Chondrocyte (in vitro differentiated cells): ENCODE results near the gene PTPMT1. TPM values are rescaled to one million over a fixed set of nuclear protein-coding genes. Genes with fewer than 3 reads are reported as not detected.

Experiments
- DNase-seq: peaks from one replicate; pipeline ENCODE4 v3.0.0; 2021; ENCODE audit warnings: mixed read lengths, low spot score
- H3K27ac Mint-ChIP-seq: one replicate; pipeline ENCODE4 v1.8.0; 2021; ENCODE audit warnings: mild to moderate bottlenecking, moderate library complexity, mixed read lengths; ENCODE audit not compliant: unreplicated experiment
- H3K27me3 Mint-ChIP-seq: 2 replicates; pipeline ENCODE4 v1.8.0; 2021; ENCODE audit warnings: low read depth, mixed read lengths
- H3K36me3 Mint-ChIP-seq: 2 replicates; pipeline ENCODE4 v1.8.0; 2021; ENCODE audit warnings: low read depth, mixed read lengths
- H3K4me1 Mint-ChIP-seq: 2 replicates; pipeline ENCODE4 v1.8.0; 2021; ENCODE audit warnings: low read depth, mild to moderate bottlenecking, mixed read lengths
- H3K4me3 Mint-ChIP-seq: one replicate; pipeline ENCODE4 v1.8.0; 2021; ENCODE audit warnings: mild to moderate bottlenecking, moderate library complexity, mixed read lengths; ENCODE audit not compliant: unreplicated experiment
- H3K9me3 Mint-ChIP-seq: 2 replicates; pipeline ENCODE4 v1.8.0; 2021; ENCODE audit warnings: low read depth, mixed read lengths
- total RNA-seq: library from RNA; stranded (reverse); gene quantifications from 3 replicates; pipeline ENCODE4 v1.2.1, GENCODE V29; 2021
- TF ChIP-seq, protein P1 (sequence below): fragments of 200-600 bp; sonication (generic); IDR thresholded peaks from 2 replicates; pipeline ENCODE4 v1.5.0; 2021; ENCODE audit warnings: antibody characterized with exemption, mild to moderate bottlenecking, moderate library complexity

PTPMT1 gene
- total RNA-seq, 1 donor from 2014 or later, result 43.5 TPM

DNA sequence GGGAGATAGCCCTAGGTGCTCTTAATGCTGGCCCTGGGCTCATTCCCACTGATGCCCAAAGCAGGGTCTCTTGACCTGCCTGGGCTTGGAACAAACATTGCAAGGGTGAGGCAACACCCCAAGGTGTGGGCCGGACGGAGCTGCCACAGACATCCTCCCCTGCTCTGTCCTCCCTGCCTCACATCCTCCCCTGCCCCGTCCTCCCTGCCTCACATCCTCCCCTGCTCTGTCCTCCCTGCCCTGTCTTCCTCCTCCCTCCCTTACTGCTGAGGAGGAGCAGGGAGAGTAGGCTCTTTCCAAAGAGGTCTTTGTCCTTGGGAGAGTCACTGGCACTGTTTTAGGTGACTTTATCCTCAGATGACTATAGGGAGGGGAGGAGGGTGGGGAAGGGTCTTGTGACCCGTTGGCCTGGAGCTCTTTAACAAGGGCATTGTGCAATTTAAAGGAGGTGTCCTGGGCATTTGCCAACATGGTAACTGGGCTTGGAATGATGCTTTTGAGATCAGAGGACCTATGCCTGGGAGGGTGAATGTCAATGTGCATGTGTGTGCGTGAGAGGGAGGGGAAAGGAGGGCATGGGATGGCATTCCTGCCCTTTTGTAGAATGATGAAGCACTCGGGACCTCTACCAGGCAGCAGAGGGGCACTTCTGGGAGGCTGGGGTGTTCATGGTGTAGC, 21.8 kb downstream of the PTPMT1 start:
- DNase-seq, result peak; percentile 83

DNA sequence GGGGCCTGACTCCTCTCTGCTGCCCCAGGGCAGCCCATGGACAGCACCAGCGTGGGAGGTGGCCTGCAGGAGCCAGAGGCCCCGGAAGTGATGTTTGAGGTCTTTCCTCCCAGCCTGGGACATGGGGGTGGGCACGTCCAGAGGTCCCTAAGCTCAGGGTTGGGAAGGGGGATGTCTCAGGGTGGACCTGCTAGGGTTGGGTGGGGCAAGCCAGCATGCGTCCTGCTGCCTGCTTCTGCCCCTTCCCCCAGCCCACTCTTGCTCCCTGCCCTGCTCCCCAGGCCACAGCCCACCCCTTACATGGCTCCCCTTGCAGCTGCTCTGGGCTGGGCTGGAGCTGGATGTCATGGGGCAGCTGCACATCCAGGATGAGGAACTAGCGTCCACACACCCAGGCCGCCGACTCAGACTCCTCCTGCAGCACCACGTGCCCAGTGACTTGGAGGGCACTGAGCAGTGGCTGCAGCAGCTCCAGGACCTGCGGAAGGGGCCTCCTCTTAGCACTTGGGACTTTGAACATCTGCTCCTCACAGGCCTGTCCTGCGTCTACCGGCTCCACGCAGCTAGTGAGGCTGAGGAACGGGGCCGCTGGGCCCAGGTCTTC, 22.4 kb downstream of the PTPMT1 start:
- Mint-ChIP-seq H3K4me1 (no peaks in the 10 kb centered on the region), H3K4me3 (no peak overlapping the region)
- TF ChIP-seq, protein P1, sequence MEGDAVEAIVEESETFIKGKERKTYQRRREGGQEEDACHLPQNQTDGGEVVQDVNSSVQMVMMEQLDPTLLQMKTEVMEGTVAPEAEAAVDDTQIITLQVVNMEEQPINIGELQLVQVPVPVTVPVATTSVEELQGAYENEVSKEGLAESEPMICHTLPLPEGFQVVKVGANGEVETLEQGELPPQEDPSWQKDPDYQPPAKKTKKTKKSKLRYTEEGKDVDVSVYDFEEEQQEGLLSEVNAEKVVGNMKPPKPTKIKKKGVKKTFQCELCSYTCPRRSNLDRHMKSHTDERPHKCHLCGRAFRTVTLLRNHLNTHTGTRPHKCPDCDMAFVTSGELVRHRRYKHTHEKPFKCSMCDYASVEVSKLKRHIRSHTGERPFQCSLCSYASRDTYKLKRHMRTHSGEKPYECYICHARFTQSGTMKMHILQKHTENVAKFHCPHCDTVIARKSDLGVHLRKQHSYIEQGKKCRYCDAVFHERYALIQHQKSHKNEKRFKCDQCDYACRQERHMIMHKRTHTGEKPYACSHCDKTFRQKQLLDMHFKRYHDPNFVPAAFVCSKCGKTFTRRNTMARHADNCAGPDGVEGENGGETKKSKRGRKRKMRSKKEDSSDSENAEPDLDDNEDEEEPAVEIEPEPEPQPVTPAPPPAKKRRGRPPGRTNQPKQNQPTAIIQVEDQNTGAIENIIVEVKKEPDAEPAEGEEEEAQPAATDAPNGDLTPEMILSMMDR, result no peak

More for the DNA sequence above, 21.8 kb downstream of the PTPMT1 start:
- TF ChIP-seq, protein P1, result no peak
- Mint-ChIP-seq H3K9me3 (no peaks in the 10 kb centered on the region), H3K36me3 (peaks cover 19% of the 10 kb centered on the region), H3K4me3 (no peak overlapping the region), H3K27ac (no peak overlapping the region), H3K27me3 (peaks cover 3% of the 10 kb centered on the region), H3K4me1 (no peaks in the 10 kb centered on the region)

DNA sequence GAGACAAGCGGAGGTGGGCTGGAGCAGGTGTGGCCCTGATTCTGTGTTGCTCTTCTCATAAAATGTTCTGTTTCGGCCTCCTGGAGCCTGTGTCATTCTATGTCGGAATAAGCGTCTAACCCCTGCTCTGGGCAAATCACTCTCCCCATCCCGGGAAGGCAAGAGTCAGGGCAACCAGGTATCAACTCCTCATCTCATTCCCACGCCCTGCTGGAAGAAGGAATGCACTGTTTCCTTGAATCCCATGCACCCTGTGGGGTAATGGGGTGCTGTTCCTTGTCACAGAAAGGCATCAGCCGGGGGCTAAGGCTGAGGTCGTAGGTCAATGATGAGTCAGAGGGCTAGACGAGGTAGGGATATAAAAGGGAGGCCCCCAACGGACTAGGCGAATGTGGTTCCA, 23.7 kb downstream of the PTPMT1 start:
- Mint-ChIP-seq H3K9me3 (no peaks in the 10 kb centered on the region), H3K4me1 (peaks cover 8% of the 10 kb centered on the region), H3K4me3 (no peak overlapping the region), H3K27ac (no peak overlapping the region), H3K27me3 (peaks cover 20% of the 10 kb centered on the region), H3K36me3 (peaks cover 6% of the 10 kb centered on the region)
- DNase-seq, result peak; percentile 39
- TF ChIP-seq, protein P1, result no peak

More for the DNA sequence above, 22.4 kb downstream of the PTPMT1 start:
- no peak overlapping the region for H3K27ac Mint-ChIP-seq
- H3K27me3 Mint-ChIP-seq, result peaks cover 10% of the 10 kb centered on the region
- DNase-seq, result peak; percentile 89
- peaks cover 13% of the 10 kb centered on the region for H3K36me3 Mint-ChIP-seq
- no peaks in the 10 kb centered on the region for H3K9me3 Mint-ChIP-seq

DNA sequence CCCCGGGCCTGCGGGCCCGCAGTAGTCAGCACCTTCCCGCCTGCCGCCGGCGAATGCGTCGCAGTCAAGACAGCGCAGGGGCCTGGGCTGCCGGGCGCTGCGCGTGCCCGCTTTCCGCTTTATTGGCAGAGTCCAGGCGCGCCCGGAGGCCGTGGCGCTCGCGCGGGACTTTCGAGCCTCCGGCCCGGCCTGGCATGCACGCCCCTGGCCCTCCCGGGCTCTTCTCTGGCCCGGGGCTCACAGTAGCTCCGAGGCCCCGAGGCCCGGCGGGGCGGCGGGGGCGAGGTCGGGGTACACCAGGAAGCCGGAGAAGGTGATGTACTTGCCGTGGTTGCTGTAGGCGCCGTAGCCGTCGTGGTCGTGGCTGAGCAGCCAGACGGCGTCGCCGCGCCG, 24.2 kb downstream of the PTPMT1 start:
- no peaks in the 10 kb centered on the region for H3K9me3 Mint-ChIP-seq
- H3K4me1 Mint-ChIP-seq, result peaks cover 8% of the 10 kb centered on the region
- TF ChIP-seq, protein P1, result no peak
- peaks cover 23% of the 10 kb centered on the region for H3K27me3 Mint-ChIP-seq
- H3K4me3 Mint-ChIP-seq, result no peak overlapping the region
- peak; percentile 89 for DNase-seq
- peaks cover 2% of the 10 kb centered on the region for H3K36me3 Mint-ChIP-seq
- no peak overlapping the region for H3K27ac Mint-ChIP-seq

DNA sequence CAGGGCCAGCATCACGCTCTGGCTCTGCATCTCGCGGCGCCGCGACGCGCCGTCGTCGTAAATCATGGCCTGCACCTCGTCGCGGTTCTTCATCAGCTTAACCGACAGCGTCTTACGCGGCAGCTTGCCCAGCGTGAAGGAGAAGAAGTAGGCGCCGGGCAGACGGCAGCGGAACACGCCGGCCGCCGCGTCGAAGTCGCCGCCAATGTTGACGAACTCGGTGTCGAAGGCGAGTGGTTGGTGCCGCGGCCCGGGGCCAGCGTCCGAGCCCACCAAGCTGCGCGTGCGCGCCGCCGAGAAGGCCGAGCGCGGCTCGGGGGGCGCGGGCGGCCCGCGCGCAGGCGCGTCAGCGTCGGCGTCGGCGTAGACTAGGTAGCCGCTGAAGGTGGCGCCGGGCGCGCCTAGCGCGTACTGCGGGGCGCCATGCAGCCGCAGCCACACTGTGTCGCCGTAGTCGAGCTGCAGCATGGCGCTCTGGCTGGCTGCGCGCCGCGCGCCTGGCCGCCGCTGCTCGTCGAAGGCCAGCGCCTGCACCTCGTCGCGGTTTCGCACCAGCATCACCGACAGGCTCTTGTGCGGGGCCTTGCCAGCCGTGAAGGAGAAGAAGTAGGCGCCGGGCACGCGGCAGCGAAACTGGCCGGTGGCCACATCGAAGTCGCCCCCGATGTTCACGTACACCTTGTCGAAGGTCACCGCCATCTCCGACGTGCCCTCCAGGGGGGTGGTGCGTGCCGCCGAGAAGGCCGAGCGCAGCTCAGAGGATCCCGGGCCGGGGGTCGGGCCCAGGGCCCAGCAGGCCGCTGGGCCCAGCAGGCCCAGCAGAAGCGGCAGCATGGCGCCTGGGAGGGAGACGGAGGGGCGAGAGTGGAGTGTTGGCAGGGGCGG, 24.8 kb downstream of the PTPMT1 start:
- no peaks in the 10 kb centered on the region for H3K9me3 Mint-ChIP-seq
- H3K4me3 Mint-ChIP-seq, result no peak overlapping the region
- no peak overlapping the region for H3K27ac Mint-ChIP-seq
- no peaks in the 10 kb centered on the region for H3K36me3 Mint-ChIP-seq
- TF ChIP-seq, protein P1, result no peak
- no peak for DNase-seq
- H3K27me3 Mint-ChIP-seq, result peaks cover 28% of the 10 kb centered on the region
- H3K4me1 Mint-ChIP-seq, result peaks cover 8% of the 10 kb centered on the region
